ENCODE results near the gene C9orf85.

Gene C9orf85

DNA sequence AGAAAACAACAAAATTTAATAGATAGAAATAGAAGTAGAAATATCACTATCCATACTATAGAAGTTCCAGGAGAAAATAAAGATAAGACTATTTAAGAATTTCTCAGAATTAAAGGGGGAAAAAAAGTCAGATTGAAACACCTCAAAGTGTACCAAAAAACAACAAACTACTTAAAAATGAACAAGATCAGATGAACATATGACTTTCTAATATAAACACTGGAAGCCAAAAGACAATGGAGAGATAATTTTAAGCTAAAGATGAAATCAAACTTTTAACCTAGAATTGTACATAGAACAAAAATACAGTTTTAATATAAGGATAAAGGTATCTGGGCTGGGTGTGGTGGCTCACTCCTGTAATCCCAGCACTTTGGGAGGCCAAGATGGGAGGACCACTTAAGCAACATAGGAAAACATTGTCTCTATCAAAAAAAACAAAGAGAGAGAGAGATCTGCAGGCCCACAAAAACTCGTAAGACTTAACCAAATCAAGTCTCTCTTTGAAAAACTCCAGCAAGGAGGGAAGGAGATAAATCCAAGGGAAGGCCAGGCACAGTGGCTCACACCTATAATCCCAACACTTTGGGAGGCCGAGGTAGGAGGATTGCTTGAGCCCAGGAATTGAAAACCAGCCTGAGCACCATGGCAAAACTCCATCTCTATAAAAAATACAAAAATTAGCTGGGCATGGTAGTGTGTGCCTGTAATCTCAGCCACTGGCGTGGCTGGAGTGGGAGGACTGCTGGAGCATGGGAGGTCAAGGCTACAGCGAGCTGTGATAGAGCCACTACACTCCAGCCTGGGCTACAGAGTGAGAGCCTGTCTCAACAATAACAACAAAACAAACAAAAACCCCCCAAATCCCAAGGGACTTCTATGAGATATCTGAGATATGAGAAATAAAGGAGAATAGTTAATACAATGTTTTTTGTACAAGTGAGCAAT, 32.8 kb upstream of the C9orf85 start:
- Mint-ChIP-seq H3K36me3 (ENCODE audit: low read depth) (peaks cover 75% of the 10 kb centered on the region), H3K27me3 (ENCODE audit: low read depth) (no peaks in the 10 kb centered on the region), H3K27ac (no peak overlapping the region), H3K4me1 (no peaks in the 10 kb centered on the region), H3K4me3 (no peak overlapping the region), H3K9me3 (peaks cover 55% of the 10 kb centered on the region)
- TF ChIP-seq, protein P1, sequence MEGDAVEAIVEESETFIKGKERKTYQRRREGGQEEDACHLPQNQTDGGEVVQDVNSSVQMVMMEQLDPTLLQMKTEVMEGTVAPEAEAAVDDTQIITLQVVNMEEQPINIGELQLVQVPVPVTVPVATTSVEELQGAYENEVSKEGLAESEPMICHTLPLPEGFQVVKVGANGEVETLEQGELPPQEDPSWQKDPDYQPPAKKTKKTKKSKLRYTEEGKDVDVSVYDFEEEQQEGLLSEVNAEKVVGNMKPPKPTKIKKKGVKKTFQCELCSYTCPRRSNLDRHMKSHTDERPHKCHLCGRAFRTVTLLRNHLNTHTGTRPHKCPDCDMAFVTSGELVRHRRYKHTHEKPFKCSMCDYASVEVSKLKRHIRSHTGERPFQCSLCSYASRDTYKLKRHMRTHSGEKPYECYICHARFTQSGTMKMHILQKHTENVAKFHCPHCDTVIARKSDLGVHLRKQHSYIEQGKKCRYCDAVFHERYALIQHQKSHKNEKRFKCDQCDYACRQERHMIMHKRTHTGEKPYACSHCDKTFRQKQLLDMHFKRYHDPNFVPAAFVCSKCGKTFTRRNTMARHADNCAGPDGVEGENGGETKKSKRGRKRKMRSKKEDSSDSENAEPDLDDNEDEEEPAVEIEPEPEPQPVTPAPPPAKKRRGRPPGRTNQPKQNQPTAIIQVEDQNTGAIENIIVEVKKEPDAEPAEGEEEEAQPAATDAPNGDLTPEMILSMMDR (IDR thresholded peaks at IDR 0.05; ENCODE audit: unreplicated experiment in 3 of 3) = no peak

DNA sequence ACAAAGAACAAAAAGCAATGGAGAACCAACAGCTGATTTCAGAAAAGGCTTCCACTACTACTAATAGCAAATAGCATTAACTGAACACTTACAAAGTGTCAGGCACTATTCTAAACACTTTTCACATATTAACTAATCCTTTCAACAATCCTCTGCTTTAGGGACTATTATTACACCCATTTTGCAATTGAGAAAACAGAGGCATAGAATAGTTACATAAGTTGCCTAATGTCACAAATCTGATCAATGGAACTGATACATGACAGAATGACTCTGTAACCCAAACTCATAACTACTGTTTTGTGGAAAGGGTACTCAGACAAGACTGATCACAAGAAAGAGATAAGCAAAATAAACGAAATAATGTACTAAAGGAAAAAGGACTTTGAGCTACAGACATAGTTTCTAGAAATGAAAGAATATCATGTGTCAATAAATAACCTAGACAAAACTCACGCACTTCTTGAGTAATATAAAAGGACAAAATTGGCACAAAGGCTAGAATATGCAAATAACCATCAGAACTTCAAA, 31.7 kb upstream of the C9orf85 start:
- TF ChIP-seq, protein P1 (IDR thresholded peaks at IDR 0.05; ENCODE audit: unreplicated experiment in 3 of 3) = no peak
- Mint-ChIP-seq H3K27ac (no peak overlapping the region), H3K36me3 (ENCODE audit: low read depth) (peaks cover 80% of the 10 kb centered on the region), H3K27me3 (ENCODE audit: low read depth) (no peaks in the 10 kb centered on the region), H3K4me3 (no peak overlapping the region), H3K9me3 (peaks cover 66% of the 10 kb centered on the region), H3K4me1 (no peaks in the 10 kb centered on the region)

DNA sequence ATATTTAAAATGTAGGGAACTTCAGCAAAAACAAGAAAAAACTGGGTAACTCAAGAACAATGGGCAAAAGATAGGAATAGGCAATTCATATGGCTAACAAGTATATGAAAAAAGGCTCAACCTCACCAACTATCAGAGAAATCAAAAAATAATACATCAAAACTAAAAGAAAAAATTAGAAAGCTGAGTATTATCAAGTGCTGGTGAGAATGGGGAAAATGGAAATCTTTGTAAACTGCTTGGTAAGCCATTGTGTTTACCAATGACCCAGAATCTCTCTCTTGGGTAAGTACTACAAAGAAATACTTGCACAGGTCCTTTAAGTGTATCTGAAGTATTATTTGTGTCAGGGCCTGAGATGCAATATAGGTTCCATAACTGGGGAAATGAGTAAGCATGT, 27.4 kb upstream of the C9orf85 start:
- peaks cover 54% of the 10 kb centered on the region for H3K9me3 Mint-ChIP-seq
- H3K4me3 Mint-ChIP-seq = no peak overlapping the region
- no peaks in the 10 kb centered on the region for H3K27me3 Mint-ChIP-seq (ENCODE audit: low read depth)
- TF ChIP-seq, protein P1 (IDR thresholded peaks at IDR 0.05; ENCODE audit: unreplicated experiment in 3 of 3) = no peak
- H3K36me3 Mint-ChIP-seq (ENCODE audit: low read depth) = peaks cover 72% of the 10 kb centered on the region
- no peaks in the 10 kb centered on the region for H3K4me1 Mint-ChIP-seq
- no peak overlapping the region for H3K27ac Mint-ChIP-seq

DNA sequence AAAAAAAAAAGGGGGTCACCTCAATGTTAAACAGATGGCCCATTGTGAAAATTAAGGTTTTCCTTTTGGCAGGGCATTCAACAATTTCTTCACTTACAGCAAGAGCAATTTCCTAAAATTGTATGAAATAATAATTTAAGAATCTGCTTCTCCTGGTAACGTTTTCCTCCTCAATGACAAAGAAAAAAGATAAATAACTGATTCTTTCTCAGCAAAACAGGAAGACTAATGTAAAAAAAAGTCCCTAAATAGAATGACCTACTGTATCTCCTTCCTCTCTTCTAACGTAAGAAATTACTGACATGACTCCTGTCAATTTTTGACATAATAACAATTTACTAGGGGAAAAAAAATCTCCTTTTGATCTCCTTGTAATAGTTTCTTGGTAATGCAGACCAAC, 26.0 kb upstream of the C9orf85 start:
- Mint-ChIP-seq H3K27me3 (ENCODE audit: low read depth) (no peaks in the 10 kb centered on the region), H3K9me3 (peaks cover 46% of the 10 kb centered on the region), H3K36me3 (ENCODE audit: low read depth) (peaks cover 68% of the 10 kb centered on the region), H3K4me3 (no peak overlapping the region), H3K4me1 (no peaks in the 10 kb centered on the region), H3K27ac (no peak overlapping the region)
- TF ChIP-seq, protein P1 (IDR thresholded peaks at IDR 0.05; ENCODE audit: unreplicated experiment in 3 of 3) = no peak

DNA sequence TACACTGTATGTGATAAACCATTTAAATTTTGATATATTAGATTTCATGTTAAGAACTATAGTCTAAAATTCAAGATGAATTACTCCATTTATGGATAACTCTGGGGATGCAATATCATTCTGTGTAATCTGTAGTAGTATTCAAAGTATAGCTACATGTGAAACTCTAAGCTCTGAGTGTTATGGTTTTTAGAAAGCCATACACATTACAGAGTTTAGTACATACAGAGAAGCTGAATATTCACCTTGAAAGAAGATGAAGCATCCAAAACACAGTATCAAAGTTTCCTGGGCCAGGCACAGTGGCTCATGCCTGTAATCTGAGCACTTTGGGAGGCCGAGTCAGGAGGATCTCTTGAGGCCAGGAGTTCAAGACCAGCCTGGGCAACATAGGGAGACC, 25.4 kb upstream of the C9orf85 start:
- Mint-ChIP-seq H3K4me1 (no peaks in the 10 kb centered on the region), H3K27me3 (ENCODE audit: low read depth) (no peaks in the 10 kb centered on the region)
- TF ChIP-seq, protein P1 (IDR thresholded peaks at IDR 0.05; ENCODE audit: unreplicated experiment in 3 of 3) = no peak

More for the DNA sequence above, 25.4 kb upstream of the C9orf85 start:
- H3K9me3 Mint-ChIP-seq = peaks cover 41% of the 10 kb centered on the region
- no peak overlapping the region for H3K4me3 Mint-ChIP-seq
- H3K27ac Mint-ChIP-seq = no peak overlapping the region
- peaks cover 63% of the 10 kb centered on the region for H3K36me3 Mint-ChIP-seq (ENCODE audit: low read depth)
